Measurements from ENCODE around the gene MCC.

The MCC gene

GRCh38 chr5:113128641-113129330, 359.5 kb downstream of the MCC start:
- DNase-seq, result no peak

GRCh38 chr5:113128082-113128481, 360.2 kb downstream of the MCC start:
- DNase-seq, result no peak

GRCh38 chr5:113127021-113127420, 361.2 kb downstream of the MCC start:
- DNase-seq, result no peak

- no peak for DNase-seq
These were observed 362.9 kb downstream of the MCC start for GRCh38 chr5:113125371-113125770.

GRCh38 chr5:113124914-113125313, 363.3 kb downstream of the MCC start:
- no peak for DNase-seq

- no peak for DNase-seq
These were observed 364.0 kb downstream of the MCC start for GRCh38 chr5:113124265-113124664.

GRCh38 chr5:113123618-113124017, 364.6 kb downstream of the MCC start:
- no peak for DNase-seq

- DNase-seq, result no peak
These were observed 366.2 kb downstream of the MCC start for GRCh38 chr5:113122053-113122452.

GRCh38 chr5:113119246-113119924, 368.9 kb downstream of the MCC start:
- DNase-seq, result no peak

- DNase-seq, result no peak
These were observed 369.5 kb downstream of the MCC start for GRCh38 chr5:113118765-113119164.

- no peak for DNase-seq
These were observed 370.0 kb downstream of the MCC start for GRCh38 chr5:113118298-113118697.

- no peak for DNase-seq
These were observed 370.6 kb downstream of the MCC start for GRCh38 chr5:113117543-113118115.

- no peak for DNase-seq
These were observed 372.3 kb downstream of the MCC start for GRCh38 chr5:113115956-113116355.

- no peak for DNase-seq
These were observed 373.2 kb downstream of the MCC start for GRCh38 chr5:113115061-113115460.

- no peak for DNase-seq
These were observed 373.7 kb downstream of the MCC start for GRCh38 chr5:113114559-113114958.

- DNase-seq, result no peak
These were observed 375.8 kb downstream of the MCC start for GRCh38 chr5:113112435-113112834.

GRCh38 chr5:113110117-113110516, 378.1 kb downstream of the MCC start:
- no peak for DNase-seq

- DNase-seq, result no peak
These were observed 378.9 kb downstream of the MCC start for GRCh38 chr5:113109344-113109743.

- no peak for DNase-seq
These were observed 379.8 kb downstream of the MCC start for GRCh38 chr5:113108485-113108884.

GRCh38 chr5:113106821-113107220, 381.4 kb downstream of the MCC start:
- no peak for DNase-seq

GRCh38 chr5:113105693-113106280, 382.5 kb downstream of the MCC start:
- DNase-seq, result no peak

GRCh38 chr5:113103330-113103729, 384.9 kb downstream of the MCC start:
- DNase-seq, result no peak

- DNase-seq, result no peak
These were observed 386.1 kb downstream of the MCC start for GRCh38 chr5:113102121-113102531.

GRCh38 chr5:113100981-113101380, 387.3 kb downstream of the MCC start:
- DNase-seq, result no peak

All from CD4-positive, alpha-beta T cell treated with Interleukin-1 beta for 1 hour (primary cell).